Fibroblast of skin of back (primary cell): ENCODE measurements around the gene DCAF8L2. TPM values are rescaled to one million over a fixed set of nuclear protein-coding genes. Genes with fewer than 3 reads are reported as not detected.
"Not testable (repeated sequence)": the region's sequence is repeated elsewhere in the genome, so short reads cannot be mapped to it uniquely, and the experiment has no call there.

ENCODE experiments used
- DNase-seq: peaks from one replicate; pipeline ENCODE4 v3.0.0-alpha.2; 2013
- polyA plus RNA-seq, 2 experiments: library from polyadenylated mRNA; unstranded; fragments of 120-200 nt; gene quantifications; one replicate each; pipeline ENCODE4 v1.2.1, GENCODE V29; 2013; ENCODE audit not compliant: insufficient read length in 2 of 2

DCAF8L2 gene
- polyA plus RNA-seq (2013, experiment 1 of 2; ENCODE audit: insufficient read length) = not detected
- polyA plus RNA-seq (2013, experiment 2 of 2; ENCODE audit: insufficient read length) = not detected

DNA sequence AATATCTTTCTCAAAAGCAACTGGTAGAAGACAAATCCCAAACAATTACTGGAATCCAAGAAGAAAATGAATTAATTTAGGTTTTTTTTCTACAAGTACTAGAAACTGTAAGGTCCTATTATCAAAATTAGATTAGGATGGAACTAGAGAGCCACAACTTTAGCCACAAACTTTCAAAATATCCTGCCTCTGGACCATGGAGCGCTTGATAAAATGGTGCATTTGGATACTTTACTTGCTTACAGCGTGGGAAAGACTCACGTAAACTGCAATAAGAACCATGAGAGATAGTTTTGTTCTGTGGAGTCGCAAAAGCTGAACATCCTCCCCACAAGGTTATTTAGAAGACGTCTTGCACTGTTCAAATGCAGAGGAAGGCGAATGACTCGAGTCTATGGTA lies at the start of gene DCAF8L2:
TSS of gene DCAF8L2 (plus strand) at position 301 of the 400 bp plus-strand sequence. CDS start 156,552 bp downstream, outside the sequence.
- no peak for DNase-seq

GRCh38 chrX:27541161-27541560 lies 49.0 kb upstream of the DCAF8L2 start:
- not testable (repeated sequence) for DNase-seq

- DNase-seq = no peak
Measured at GRCh38 chrX:27548624-27549023, 41.5 kb upstream of the DCAF8L2 start.

GRCh38 chrX:27549688-27550087 lies 40.5 kb upstream of the DCAF8L2 start:
- no peak for DNase-seq

DNA sequence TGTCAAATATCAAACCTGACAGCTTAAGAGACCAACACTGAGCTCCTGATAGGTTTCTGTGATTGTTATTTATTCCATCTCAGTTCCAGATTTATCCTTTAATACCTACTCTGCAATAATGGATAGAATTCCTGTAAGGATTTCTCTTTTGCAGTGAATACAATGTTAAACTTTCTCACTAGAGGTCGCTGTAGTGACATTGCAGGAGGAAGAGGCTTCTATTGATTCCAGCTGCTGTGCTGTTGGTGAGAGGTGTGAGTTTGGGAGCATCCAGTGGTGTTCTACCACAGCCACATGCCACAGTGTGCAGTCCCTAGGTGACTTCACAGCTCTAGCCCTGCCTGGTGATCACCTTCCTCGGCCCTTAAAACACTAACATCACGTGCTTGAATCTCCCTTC lies 34.6 kb upstream of the DCAF8L2 start:
- peak; percentile 29 for DNase-seq

- peak; percentile 30 for DNase-seq
Measured at GRCh38 chrX:27565992-27566391, 24.2 kb upstream of the DCAF8L2 start.

GRCh38 chrX:27571164-27571563 lies 19.0 kb upstream of the DCAF8L2 start:
- no peak for DNase-seq

GRCh38 chrX:27575565-27575964 lies 14.6 kb upstream of the DCAF8L2 start:
- peak; percentile 42 for DNase-seq

DNA sequence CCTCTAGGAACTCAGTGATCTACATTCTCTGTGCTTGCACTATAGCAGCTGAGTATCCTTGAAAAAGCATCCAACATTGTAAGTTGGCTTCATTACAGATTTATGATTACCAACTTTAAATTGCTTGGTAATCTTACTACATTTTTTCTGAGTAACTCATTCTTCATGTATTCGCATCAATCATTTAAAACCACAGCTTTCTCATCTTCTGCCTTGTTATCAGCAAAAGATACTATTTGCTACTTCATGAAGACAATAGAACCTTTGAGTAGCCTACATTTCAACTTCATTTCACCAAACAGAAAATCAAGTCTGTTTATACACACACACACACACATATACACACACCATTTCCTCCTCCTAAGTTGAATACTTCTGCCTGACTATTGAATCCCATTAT lies 6.2 kb upstream of the DCAF8L2 start:
- DNase-seq = no peak

- no peak for DNase-seq
Measured at GRCh38 chrX:27591938-27592337, 1.8 kb downstream of the DCAF8L2 start.

DNA sequence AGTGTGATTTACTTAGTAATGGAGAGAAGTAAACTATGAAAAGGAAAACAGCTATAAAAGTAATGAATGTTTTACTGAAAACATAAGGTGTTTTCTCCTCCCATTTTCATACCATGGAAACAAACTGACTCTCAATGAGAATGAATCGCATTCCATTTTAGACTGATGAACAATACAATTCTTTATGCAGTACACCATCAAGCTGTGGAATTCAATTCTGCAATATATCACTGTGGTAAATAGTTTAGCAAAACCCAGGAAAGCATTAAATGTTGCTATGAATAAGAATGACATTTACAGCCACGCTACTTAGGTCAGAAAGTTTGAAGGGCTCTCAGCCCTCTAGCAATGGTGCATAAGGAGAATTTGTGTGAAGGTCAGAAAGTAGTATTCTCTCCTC lies 7.4 kb downstream of the DCAF8L2 start:
- DNase-seq = no peak

GRCh38 chrX:27598312-27598711 lies 8.2 kb downstream of the DCAF8L2 start:
- no peak for DNase-seq

DNA sequence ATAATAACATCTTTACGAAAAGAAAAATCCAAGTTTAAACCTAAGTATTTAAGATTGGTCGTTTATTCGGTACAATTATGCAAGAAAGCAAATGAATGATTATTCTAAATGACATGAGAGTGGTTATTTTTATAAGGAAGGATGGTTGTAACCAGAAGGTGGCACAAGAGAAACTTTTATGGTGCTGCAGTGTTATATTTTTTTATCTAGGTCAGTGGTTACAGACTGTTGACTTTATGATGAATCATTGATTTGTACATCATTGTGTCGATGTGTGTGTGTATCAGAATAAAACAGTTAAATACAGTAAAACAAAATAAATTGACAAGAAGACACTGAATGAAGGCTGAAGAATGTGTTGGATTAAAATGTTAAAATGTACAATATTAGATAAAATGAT lies 9.8 kb downstream of the DCAF8L2 start:
- peak; percentile 47 for DNase-seq

DNA sequence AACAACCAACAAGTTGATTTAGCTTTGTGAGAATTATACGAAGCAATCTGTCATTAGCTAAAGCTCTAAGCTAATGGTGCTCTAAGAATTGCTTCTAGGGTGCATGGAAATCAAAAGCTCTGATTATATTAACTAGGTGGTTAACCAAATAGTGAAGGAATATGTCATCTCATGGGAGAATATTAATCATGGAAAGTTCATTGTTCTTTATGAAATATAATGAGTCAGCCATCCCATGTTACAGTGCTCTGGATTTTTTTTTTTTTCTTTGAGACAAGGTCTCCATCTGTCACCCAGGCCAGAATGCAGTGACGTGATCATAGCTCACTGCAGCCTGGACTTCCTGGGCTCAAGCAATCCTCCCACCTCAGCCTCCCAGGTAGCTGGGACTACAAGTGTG lies 10.5 kb downstream of the DCAF8L2 start:
- peak; percentile 34 for DNase-seq

GRCh38 chrX:27608671-27609070 lies 18.5 kb downstream of the DCAF8L2 start:
- DNase-seq = no peak

DNA sequence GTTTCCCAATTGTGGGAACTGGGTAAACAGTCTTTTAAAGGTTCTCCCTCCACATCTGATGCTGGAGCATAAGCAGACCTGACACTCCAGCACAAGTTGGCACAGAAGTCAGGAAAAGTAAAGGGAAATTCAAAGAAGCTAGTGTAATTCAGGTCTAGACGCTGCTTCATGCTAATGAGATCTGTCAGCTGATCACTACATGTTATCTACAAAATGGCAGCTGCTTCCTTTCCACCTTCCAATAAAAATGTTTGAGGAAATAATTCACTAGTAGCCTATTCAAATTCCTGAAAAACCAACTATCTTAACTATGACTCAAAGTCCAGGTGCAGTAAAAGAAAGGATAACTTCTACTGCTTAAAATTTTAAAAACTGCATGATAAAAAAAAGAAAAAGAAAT lies 29.3 kb downstream of the DCAF8L2 start:
- DNase-seq = no peak

GRCh38 chrX:27619975-27620374 lies 29.8 kb downstream of the DCAF8L2 start:
- DNase-seq = peak; percentile 14

DNA sequence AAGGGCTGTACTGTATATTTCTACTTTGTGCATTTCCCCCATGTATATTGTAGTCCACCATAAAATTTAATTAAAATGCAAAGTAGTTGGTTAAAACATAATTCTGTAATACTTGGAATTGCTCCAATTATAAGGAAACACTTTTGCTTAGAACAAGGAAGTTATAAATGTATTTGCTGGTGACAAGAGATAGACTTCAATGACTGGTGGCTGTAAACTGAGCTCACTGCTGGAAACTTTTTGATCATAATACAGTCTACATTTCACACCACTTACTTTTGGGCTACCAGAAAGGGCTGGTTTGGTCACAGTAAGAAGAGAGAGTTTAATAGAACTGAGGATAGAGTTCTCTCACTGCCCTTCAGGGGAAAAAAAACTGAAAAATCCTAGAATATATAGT lies 32.7 kb downstream of the DCAF8L2 start:
- no peak for DNase-seq

- DNase-seq = no peak
Measured at GRCh38 chrX:27626066-27626465, 35.9 kb downstream of the DCAF8L2 start.

DNA sequence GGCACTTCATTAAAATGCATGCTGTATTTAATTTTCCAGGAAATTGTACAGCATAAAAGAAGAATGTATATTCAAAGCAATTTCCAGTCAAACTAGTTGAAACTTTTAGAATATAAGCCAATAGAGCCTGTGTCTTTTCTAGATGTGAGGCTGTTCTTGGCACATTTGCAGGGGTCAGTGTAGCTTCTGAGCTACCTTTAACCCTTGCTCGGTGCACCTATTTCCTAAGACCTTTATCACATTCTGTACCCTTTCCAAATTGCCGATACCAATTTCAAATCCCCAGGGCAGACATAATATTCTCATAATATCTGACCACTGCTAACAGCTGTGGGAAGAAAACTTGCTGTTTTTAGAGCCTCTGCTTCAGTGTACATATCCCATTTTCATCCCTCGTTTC lies 43.2 kb downstream of the DCAF8L2 start:
- DNase-seq = no peak

- no peak for DNase-seq
Measured at GRCh38 chrX:27656581-27656980, 66.4 kb downstream of the DCAF8L2 start.

DNA sequence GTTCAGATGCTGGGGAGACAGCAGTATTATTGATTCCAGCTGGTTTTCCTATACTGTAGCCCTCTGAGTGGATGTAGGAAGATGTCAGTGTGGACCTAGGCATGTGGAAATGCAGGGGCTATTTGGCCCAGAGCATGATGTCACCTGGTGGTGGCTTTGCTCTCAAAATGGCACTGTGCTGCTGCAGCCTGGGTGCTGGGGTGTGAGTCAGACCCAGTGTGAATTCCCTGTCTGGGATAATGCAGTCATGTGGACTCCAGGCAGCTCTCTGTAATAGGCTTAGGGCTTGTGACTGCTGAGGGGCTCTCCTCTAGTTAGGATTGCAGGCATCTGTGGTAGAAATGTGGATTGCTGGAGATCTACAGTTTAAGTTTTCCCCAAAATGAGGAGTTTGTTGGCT lies 70.7 kb downstream of the DCAF8L2 start:
- peak; percentile 22 for DNase-seq

- no peak for DNase-seq
Measured at GRCh38 chrX:27671234-27671633, 81.1 kb downstream of the DCAF8L2 start.

GRCh38 chrX:27674491-27674890 lies 84.3 kb downstream of the DCAF8L2 start:
- DNase-seq = no peak

GRCh38 chrX:27675493-27675892 lies 85.3 kb downstream of the DCAF8L2 start:
- peak; percentile 50 for DNase-seq
